CD4-positive, alpha-beta T cell treated with Interleukin-4 for 1 hour (primary cell): ENCODE data around the gene CBX8.

Experiments
- DNase-seq, 2 donors: peaks; one replicate each; pipeline ENCODE4 v3.0.0-alpha.2; 2020 to 2022

The CBX8 gene

DNA sequence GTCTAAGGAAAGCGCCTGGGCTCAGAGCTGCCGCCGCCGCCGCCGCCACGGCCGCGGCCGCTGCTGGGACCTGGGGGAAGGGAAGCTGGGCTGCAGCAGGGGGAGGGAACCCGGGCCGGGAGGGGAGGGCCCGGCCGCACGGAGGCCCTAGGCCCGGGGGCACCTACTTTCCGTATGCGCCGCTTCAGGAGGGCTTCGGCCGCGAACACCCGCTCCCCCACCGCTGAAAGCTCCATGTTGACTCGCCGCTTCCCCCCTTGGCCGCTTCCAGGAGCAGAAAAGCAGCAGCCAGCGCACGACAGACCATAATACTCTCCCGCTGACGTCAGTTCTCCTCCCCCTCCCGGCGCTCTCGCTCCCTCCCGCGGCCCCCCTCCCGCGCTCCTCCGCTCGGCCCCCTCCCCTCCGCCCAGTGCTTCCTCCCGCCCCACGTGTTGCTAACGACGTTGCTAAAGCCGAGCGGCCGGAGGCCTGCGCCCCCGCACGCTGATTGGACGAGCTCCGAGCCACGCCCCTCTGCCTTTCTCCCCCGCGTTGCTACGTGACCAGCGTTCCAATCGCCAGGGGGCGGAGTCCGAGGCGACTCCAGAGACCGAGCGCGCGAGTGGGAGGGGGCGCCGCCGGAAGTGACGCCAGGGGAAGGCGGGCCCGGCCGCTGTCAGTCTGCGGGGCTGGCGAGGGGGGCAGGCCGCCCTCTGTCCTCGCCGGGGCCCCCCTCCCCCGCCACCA, at the start of gene CBX8:
Gene CBX8 (minus strand): TSS at position 315 of the 729 bp plus-strand sequence. CDS start 79 bp downstream, at position 236.
- peak; percentile 99 for DNase-seq

DNA sequence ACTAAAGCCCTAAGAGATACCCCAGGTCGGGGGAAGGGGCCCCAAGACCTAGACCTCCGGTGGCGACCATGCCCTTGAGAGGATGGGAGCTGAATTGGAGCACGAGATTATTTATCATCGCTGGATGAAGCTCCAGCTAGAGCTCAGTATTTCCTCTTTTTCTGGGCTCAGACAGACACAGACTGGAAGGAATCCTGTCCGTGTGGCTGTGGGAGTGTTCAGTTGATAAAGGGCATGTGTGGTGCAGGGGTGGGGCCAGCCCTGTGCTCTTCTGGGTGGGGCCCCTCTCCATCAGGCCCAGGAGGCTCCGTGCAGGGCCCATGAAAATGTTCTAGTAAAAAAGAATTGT, 48.7 kb upstream of the CBX8 start:
- DNase-seq, result no peak

DNA sequence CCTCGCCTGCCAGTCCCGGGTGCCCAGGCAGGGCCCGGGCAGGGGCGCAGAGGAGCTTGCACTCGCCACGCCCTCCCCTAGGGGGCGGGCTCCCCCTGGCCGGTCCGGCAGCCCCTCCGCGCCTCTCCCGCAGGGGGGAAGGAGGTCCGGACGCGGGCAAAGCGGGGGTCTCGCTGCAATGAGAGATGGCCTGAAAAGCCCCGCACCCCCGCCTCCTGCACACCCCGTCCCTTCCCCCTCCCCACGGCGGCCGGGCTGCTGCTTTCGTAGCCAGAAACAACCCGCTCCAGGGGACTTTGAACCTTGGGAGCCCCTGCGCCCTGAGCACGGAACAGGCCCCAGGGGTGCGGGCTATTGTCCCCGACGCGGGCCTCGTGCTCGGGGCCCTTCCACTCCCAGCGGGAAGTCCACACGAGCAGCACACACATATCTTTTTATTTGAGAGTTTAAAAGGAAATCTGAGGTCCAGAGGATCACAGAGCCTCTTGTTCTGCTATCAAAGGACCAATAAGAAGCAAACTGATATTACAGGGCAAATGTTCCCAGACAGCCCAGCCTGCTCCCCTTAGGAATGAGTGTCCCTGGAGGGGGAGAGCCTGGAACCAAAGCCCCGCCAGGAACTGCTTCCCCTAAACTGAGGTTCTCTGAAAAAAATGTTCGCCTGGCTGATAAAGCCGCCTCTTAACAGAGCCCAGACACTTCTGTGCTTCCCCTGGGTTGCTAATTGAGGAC, 48.2 kb upstream of the CBX8 start:
- DNase-seq, result peak; percentile 28 to 49

DNA sequence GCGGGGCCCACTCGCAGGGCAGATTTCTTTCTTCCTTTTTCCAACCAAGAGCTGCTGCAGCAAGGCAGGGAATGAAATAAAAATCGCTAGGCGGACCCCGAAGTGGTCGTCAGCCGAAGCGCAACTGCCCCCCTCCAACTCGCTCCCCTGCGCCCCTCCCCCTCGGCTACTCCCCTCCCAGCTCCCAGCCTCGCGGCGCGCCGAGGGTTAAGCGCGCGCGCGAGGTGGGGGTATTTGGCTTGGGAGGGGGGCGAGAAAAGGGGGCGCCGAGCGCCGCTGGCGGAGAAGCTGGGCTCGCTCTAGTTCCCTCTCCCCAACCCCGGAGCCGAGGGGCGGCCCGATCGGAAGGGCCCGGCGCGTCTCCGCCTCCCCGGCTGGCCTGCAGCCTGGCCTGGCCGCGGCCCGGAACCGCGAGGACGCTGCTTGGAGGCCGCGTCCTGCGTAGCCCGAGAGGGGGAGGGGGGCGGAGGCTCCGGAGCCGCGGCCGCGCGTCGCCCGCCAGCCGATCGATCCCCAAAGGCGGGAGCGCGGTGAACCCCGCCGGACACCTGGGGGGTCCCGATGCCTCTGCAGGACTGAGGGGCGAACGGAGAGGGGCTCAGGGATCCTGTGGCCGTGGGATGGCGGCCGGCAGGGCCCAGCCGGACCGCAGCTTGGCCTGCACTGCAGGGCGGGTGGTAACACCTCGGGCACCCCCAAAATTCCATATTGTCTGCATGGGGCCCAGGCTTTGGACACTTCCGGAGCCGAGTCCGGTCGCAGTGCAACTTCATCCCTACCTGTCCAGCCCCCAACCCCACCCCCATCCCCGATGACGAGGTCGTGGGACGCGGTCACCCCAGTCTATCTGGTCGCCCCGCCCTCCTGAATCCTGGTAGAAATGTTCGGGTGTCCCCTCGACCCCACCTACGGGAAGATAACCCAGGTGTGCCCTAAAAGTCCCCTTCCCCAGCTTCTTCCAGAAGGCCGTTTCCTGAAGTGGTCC, 47.2 kb upstream of the CBX8 start:
- DNase-seq, result no peak

DNA sequence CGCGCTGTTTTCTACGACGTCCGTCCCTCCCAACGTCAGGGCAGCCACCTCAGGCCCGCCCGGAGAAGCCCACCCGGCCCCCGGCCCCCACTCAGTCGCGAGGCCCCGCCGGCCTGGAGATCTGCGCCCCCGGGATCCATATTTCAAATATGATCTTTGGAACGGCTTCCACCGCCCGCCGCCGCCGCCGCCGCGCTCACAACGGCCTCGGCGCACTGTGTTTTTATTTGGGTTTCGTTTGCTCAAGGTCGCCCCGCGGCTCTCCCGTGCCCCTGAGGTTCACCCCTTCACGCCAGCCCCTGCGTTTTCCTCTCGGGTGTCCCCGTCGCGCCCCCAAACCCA, 46.6 kb upstream of the CBX8 start:
- no peak for DNase-seq

DNA sequence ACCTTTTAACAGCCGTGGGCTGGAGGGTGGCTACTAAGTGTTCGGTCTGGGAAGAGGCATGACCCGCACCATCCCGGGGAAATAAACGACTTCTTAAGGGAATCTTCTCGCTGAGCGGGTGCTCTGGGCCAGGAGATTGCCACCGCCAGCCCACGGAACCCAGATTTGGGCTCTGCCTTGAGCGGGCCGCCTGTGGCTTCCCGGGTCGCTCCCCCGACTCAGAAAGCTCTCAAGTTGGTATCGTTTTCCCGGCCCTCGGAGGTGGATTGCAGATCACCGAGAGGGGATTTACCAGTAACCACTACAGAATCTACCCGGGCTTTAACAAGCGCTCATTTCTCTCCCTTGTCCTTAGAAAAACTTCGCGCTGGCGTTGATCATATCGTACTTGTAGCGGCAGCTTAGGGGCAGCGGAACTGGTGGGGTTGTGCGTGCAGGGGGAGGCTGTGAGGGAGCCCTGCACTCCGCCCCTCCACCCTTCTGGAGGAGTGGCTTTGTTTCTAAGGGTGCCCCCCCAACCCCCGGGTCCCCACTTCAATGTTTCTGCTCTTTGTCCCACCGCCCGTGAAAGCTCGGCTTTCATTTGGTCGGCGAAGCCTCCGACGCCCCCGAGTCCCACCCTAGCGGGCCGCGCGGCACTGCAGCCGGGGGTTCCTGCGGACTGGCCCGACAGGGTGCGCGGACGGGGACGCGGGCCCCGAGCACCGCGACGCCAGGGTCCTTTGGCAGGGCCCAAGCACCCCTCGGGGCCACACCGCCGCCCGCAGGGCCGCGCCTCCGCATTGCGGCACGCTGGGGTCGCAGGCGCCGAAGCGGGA, 46.0 kb upstream of the CBX8 start:
- peak in 1 of 2 donors; percentile 50 for DNase-seq

DNA sequence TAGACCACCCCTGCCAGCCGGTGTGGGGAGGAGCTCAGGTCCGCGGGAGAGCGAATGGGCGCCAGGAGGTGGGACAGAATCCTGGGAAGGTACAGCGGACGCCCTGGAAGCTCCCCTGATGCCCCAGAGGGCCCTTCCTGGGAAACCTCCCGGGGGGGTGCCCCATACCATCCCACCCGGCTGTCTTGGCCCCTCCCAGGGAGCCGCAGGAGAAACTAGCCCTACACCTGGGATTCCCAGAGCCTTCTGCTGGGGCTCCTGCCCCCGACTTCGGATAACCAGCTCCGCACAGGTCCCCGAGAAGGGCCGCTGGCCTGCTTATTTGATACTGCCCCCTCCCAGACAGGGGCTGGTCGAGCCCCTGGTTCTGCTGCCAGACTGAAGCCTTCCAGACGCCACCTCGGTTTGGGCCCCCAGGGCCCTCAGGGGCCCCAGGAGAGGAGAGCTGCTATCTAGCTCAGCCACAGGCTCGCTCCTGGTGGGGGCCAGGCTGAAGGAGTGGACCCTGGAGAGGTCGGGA, 45.3 kb upstream of the CBX8 start:
- no peak for DNase-seq

DNA sequence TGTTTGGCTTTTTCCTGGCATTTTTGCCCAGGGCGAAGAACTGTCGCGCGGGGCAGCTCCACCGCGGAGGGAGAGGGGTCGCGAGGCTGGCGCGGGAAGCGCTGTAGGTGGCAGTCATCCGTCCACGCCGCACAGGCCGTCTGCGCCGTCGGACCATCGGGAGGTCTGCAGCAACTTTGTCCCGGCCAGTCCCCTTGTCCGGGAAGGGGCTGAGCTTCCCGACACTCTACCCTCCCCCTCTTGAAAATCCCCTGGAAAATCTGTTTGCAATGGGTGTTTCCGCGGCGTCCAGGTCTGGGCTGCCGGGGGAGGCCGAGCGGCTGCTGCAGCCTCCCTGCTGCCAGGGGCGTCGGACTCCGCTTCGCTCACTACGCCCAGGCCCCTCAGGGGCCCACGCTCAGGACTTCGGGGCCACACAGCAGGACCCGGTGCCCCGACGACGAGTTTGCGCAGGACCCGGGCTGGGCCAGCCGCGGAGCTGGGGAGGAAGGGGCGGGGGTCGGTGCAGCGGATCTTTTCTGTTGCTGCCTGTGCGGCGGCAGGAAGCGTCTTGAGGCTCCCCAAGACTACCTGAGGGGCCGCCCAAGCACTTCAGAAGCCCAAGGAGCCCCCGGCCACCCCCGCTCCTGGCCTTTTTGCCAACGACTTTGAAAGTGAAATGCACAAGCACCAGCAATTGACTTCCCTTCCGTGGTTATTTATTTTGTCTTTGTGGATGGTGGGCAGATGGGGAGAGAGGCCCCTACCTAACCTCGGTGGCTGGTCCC, 44.7 kb upstream of the CBX8 start:
- no peak for DNase-seq

DNA sequence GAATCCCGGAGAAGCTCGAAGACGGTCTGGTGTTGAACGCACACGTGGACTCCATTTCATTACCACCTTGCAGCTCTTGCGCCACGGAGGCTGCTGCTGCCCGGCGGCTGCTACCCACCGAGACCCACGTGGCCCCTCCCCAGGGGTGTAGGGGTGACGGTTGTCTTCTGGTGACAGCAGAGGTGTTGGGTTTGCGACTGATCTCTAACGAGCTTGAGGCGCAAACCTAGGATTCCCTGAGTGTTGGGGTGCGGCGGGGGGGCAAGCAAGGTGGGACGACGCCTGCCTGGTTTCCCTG, 44.1 kb upstream of the CBX8 start:
- DNase-seq, result no peak

DNA sequence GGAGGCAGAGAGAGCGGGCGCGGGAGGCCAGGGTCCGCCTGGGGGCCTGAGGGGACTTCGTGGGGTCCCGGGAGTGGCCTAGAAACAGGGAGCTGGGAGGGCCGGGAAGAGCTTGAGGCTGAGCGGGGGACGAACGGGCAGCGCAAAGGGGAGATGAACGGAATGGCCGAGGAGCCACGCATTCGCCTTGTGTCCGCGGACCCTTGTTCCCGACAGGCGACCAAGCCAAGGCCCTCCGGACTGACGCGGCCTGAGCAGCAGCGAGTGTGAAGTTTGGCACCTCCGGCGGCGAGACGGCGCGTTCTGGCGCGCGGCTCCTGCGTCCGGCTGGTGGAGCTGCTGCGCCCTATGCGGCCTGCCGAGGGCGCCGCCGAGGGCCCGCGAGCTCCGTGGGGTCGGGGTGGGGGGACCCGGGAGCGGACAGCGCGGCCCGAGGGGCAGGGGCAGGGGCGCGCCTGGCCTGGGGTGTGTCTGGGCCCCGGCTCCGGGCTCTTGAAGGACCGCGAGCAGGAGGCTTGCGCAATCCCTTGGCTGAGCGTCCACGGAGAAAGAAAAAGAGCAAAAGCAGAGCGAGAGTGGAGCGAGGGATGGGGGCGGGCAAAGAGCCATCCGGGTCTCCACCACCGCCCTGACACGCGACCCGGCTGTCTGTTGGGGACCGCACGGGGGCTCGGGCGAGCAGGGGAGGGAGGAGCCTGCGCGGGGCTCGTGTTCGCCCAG, 43.6 kb upstream of the CBX8 start:
- peak; percentile 27 to 34 for DNase-seq

DNA sequence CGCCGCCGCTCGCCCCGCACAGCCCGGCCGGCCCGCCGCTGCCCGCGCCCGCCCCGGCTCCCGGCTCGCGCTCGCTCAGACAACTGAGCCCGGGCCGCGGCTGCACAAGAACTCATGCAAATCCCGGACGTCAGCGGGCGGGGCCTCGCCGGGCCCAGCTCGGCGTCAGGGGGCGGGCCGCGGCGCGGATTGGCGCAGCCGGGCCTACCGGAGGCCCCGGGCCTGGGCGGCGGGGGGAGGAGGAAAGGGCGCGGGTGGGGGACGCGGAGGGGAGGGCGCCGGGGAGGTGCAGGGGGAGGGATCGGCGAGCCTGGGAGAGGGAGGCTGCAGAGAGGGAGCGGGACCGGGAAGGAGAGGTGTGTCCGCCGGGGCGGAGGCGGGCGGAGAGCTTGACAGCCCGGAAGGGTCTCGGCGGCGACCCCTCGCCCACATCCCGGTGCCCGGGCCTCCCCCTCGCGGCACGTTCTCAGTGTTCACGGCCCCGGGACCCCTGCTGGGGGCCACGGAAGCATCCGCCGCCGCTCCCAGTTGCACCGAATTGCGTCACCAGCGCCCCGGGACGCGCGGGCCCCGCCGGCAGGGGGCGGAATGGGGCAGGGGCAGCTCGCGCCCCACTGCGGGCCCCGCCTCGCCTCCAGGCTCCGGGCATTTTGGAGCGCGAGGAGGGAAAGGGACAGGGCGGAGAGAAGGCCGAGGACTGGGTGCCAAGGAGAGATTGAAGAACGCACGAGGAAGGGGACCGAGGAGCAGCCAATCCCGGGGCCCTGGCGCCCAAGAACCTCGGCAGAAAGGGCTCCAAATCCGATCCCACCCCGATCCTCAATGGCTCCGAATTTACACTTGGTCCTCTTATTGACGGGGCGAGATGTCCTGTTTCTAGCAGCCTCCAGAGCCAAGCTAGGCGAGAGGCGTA, 42.7 kb upstream of the CBX8 start, which contains the start of gene CBX4:
Gene CBX4 (minus strand): TSS at position 85 of the 913 bp plus-strand sequence. CDS start 189 bp downstream, outside the sequence.
- peak; percentile 93 for DNase-seq

DNA sequence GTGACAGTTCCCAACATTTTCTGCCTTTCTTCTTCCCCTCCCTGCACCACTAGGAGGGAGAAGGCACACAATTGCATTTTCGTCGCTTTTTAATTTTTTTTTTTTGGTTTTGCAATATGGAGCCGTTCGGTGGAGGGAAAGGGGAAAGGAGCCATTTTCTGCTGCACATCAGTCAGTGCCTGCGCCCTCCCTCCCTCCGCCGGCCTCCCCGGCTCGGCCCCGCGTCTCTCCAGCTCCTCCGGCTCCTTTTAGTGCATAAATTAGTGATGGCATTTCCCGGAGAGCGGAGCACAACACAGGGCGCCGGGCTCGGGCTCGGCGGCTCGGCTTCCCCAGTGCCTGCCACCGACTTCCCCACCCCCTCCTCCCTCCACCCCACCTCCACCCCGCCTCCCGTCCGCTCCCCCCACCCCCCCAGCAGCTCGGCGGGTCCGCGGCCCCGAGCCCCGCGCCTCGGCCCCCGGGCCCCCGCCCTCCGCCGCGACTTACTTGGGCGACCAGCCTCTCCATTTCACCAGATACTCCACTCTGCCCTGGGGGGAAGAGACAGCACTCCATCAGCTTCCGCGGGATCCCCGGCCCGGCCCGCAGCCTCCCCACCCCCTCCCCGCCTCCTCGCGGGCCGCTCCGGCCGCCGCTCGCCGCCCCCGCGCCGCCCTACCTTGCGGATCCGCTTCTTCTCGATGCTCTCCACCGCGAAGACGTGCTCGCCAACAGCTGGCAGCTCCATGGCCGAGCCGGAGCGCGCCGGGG, 41.8 kb upstream of the CBX8 start:
- peak; percentile 40 to 59 for DNase-seq

DNA sequence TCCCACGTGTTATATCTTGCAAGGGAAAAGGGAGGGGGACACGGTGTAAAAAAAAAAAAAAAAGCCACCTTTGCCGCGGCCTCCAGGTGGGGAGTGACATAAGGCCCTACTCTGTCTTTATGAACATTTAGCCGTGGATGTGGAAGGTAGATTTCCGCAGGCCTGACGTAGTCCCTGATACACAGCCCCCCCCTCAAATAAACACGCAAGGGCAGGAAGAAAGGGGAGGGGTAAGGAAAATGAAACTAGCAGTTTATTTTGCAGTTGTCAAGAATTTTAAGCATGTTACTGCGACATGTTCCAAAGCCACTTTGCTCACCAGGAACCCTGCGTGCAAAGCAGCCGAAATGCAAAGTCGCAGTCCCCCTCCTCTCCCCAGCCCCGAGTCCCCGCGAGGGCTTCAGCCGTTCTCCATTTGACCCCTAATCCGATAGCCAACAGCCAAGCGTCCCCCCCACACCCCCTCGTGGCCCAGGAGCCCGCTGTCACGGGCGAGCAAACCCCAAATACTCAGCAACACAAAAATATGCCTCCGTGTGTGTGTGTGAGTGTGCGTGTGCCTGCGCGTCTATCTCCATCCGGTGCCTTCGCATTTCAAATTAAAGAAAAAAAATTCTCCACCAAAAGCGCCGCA, 41.1 kb upstream of the CBX8 start:
- DNase-seq, result peak; percentile 51 to 59

DNA sequence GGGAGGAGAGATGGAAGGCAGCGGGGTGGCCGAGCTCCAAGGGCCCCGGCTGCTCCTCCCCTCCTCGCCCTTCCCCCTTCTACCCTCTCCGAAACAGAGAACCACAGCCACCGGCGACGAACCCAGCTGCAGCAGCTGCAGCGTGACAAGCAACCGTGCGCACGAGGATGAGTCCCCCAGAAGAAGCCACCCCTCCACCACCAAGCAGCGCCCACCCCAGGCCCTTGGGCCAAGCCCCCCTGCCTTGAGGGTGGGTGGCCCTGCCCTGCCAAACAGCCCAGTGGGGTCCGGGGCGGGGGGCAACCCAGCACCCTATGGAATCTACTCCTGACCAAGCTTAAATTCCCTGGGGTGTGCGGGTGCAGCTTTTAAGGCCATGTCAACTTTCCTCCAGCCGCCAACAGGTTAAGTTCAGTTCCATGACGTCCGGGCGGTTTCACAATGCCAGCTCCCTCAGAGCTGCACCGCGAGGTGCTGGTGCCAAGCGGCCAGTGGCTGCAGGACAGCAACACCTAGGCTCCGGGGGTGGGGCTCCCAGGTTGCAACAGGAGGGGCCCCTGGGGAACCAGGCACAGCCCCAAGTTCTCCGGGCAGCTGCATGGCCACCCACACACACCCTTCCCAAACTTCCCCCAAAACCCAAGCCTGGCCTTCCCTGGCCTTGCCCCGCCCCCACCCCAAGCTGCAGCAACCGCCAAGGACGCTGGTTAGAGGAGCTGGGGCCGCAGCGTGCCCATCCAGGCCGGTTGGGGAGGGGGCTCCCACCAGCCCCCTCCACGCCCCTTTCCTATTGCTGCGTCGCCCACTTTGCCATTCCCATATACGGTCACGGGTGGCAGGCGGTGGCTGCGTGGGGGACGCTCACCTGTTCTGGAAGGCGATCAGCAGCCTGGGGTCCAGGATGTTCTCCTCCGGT, 40.4 kb upstream of the CBX8 start:
- DNase-seq, result peak in 1 of 2 donors; percentile 56

DNA sequence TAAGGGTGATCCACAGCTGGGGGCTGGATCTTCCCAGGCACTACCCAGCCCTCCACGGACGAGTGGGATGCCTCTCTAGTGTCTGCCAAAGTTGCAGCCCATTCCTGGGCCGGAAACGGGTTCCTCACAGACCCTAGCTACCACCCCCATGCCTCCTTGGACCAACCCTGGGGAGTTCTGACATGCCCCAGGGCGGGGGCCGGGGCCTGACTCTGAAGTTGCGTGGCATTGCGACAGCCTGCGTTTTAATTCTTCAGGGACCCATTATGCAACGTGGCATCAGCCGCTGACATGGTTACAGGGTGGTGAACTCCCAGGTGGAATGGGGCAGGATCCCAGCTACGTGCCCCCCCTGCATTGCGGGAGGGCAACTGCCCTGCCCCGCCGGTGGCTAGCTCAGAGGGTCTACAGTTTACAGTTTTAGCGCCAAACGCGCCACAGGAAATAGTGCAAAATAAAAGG, 39.7 kb upstream of the CBX8 start:
- DNase-seq, result no peak

DNA sequence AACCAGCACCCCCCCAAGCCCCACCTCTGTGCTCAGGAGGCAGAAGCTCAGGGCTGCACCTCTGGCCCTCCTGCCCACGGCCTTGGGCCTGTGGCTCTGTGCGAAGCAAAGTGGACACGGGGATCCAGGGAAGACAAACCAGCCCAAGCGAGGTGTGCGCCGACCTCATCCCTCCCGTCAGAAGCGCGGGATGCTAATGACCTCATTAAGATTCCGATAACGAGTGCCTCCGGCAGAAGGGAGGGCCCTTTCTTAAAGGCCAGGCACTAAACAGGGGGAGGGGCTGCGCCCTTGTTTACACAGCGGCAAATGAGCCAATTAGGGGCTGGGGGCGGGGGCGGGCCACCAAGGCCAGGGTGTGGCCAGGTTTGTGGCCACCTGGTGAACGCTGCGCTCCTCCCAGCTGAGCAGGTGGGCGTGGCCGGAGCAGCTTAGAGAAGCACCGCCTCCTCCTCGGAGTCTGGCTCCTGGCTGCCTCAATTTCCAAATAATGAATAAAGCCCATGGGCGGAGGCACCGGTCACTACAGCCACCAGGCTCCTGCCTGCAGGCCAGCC, 39.2 kb upstream of the CBX8 start:
- DNase-seq, result no peak

DNA sequence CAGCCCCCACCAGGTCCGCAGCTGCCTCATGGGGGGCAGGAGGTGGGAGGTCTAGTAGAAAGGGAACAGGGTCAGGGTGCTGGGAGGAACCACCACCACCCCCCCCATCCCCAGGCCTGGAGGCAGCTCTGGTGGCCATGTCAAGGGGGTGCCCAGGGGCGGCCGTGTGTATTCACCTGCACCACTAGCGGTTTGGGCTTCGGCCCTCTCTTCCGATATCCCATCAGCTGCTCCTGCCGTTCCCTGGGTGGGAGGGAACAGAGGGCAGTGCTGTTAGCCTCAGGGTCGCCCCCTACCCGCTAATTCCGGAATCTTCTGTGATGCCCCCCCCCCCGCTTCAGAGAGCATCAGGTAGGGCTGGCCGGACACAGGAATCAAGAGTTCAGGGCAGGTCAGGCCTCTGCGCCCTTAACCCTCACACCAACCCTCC, 38.6 kb upstream of the CBX8 start:
- no peak for DNase-seq
